Measurements from ENCODE around the gene SLC7A6.

GRCh38 chr16:68234188-68235107 lies 29.9 kb upstream of the SLC7A6 start:
- TF ChIP-seq, protein P1, sequence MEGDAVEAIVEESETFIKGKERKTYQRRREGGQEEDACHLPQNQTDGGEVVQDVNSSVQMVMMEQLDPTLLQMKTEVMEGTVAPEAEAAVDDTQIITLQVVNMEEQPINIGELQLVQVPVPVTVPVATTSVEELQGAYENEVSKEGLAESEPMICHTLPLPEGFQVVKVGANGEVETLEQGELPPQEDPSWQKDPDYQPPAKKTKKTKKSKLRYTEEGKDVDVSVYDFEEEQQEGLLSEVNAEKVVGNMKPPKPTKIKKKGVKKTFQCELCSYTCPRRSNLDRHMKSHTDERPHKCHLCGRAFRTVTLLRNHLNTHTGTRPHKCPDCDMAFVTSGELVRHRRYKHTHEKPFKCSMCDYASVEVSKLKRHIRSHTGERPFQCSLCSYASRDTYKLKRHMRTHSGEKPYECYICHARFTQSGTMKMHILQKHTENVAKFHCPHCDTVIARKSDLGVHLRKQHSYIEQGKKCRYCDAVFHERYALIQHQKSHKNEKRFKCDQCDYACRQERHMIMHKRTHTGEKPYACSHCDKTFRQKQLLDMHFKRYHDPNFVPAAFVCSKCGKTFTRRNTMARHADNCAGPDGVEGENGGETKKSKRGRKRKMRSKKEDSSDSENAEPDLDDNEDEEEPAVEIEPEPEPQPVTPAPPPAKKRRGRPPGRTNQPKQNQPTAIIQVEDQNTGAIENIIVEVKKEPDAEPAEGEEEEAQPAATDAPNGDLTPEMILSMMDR (IDR thresholded peaks at IDR 0.05): no peak
- TF ChIP-seq EP300 (IDR thresholded peaks at IDR 0.05): no peak
